GM12878 (cell line): Measurements from ENCODE around the gene CNKSR3. TPM values are rescaled to one million over a fixed set of nuclear protein-coding genes. Genes with fewer than 3 reads are reported as not detected.

Experiments used
- ATAC-seq: fragments of 200-7000 bp; cut with Tn5 transposase; 3 replicates; pipeline ENCODE4 v1.9.1; 2020; ENCODE audit warnings: mild to moderate bottlenecking, moderate library complexity
- BruUV-seq: library from RNA; stranded (reverse); fragments of 400-500 nt; replicated peaks from 2 replicates; lab custom pipeline; 2021; lab: Mats Ljungman, UMichigan
- CTCF ChIA-PET: fragments of 300-600 bp; sonication (Branson Sonifier 250); formaldehyde crosslinking; extraction: SDS; loops from one replicate; lab custom pipeline; 2021; ENCODE audit warnings: inconsistent platforms; lab: Yijun Ruan, JAX
- POLR2A ChIA-PET: fragments of 350-600 bp; formaldehyde crosslinking; extraction: SDS; loops from one replicate; lab custom pipeline; 2021; ENCODE audit warnings: inconsistent platforms; lab: Charles Lee
- RAD21 ChIA-PET: fragments of 300-600 bp; sonication (Branson Sonifier 250); formaldehyde crosslinking; loops from one replicate; lab custom pipeline; 2023; ENCODE audit warnings: antibody characterized with exemption; ENCODE audit not compliant: unreplicated experiment; lab: Charles Lee
- SMC1A ChIA-PET: fragments of 300-600 bp; sonication (Branson Sonifier 250); formaldehyde crosslinking; loops from one replicate; lab custom pipeline; 2023; ENCODE audit not compliant: unreplicated experiment, uncharacterized antibody; lab: Charles Lee
- DNase-seq: peaks from one replicate; pipeline ENCODE4 v3.0.0-alpha.2; 2011; ENCODE audit warnings: low read depth, low spot score
- FAIRE-seq: peaks from 3 replicates; lab custom pipeline; 2011; peaks lifted over from hg19 to GRCh38; lab: Jason Lieb, UNC
- H2AFZ ChIP-seq: 2 replicates; pipeline ENCODE4 v1.6.0; 2011; ENCODE audit warnings: low read depth, low read length, control low read depth; ENCODE audit not compliant: control insufficient read depth
- H3K27ac ChIP-seq: 2 replicates; pipeline ENCODE4 v1.5.1; 2011; ENCODE audit warnings: control low read depth; ENCODE audit not compliant: control insufficient read depth, insufficient read depth
- H3K27me3 ChIP-seq, 2 experiments: replicated peaks in 1 of 2; 2 replicates each; pipeline versions ENCODE4 v1.6.0 to v1.6.1; 2011; ENCODE audit warnings: low read length in 1 of 2; ENCODE audit not compliant: control insufficient read depth in 2 of 2, insufficient read depth in 2 of 2
- H3K36me3 ChIP-seq, 2 experiments: 2 replicates each; pipeline ENCODE4 v1.5.1; 2011; ENCODE audit warnings: low read length in 1 of 2; ENCODE audit not compliant: control insufficient read depth in 2 of 2, insufficient read depth in 2 of 2
- H3K4me1 ChIP-seq: 2 replicates; pipeline ENCODE4 v1.6.1; 2011; ENCODE audit warnings: mild to moderate bottlenecking, low read length, moderate library complexity, mixed read lengths; ENCODE audit not compliant: control insufficient read depth, insufficient read depth
- H3K4me2 ChIP-seq: 2 replicates; pipeline ENCODE4 v1.6.0; 2011; ENCODE audit warnings: control low read depth; ENCODE audit not compliant: control insufficient read depth, insufficient read depth
- H3K4me3 ChIP-seq: fragments of 200-600 bp; sonication (generic); 2 replicates; pipeline ENCODE4 v1.5.1; 2016
- H3K79me2 ChIP-seq: 2 replicates; pipeline ENCODE4 v1.6.0; 2011; ENCODE audit warnings: low read length; ENCODE audit not compliant: control insufficient read depth, insufficient read depth
- H3K9ac ChIP-seq: 2 replicates; pipeline ENCODE4 v1.8.0; 2011; ENCODE audit warnings: low read length, control low read depth, mixed read lengths; ENCODE audit not compliant: control insufficient read depth, insufficient read depth
- H3K9me3 ChIP-seq: replicated peaks from 3 replicates; pipeline ENCODE4 v1.5.1; 2011; ENCODE audit warnings: mild to moderate bottlenecking, low read length; ENCODE audit not compliant: control insufficient read depth, insufficient read depth
- H4K20me1 ChIP-seq: 2 replicates; pipeline ENCODE4 v1.6.0; 2011; ENCODE audit not compliant: control insufficient read depth, insufficient read depth
- BRCA1 ChIP-seq: IDR thresholded peaks from 2 replicates; pipeline ENCODE4 v1.6.1; 2011; ENCODE audit warnings: low read depth, low read length, improper control_type of control experiment
- CHD4 ChIP-seq: fragments of 200-600 bp; sonication (generic); IDR thresholded peaks from 2 replicates; pipeline ENCODE4 v1.6.1; 2016; ENCODE audit warnings: mild to moderate bottlenecking
- SIN3A ChIP-seq: IDR thresholded peaks from 2 replicates; pipeline ENCODE4 v1.6.1; 2012; ENCODE audit warnings: low read depth, low read length, improper control_type of control experiment
- SIX5 ChIP-seq: IDR thresholded peaks from 2 replicates; pipeline ENCODE4 v1.6.1; 2011; ENCODE audit warnings: mild to moderate bottlenecking, low read depth, low read length, moderate library complexity; ENCODE audit not compliant: severe bottlenecking
- SUPT20H ChIP-seq: IDR thresholded peaks from 2 replicates; pipeline ENCODE4 v1.6.1; 2011; ENCODE audit warnings: low read depth, mild to moderate bottlenecking, low read length, moderate library complexity, borderline replicate concordance; ENCODE audit not compliant: control insufficient read depth
- TBL1XR1 ChIP-seq: IDR thresholded peaks from 2 replicates; pipeline ENCODE4 v1.6.1; 2012; ENCODE audit warnings: low read depth, low read length, improper control_type of control experiment
- TCF7 ChIP-seq: IDR thresholded peaks from 2 replicates; pipeline ENCODE4 v1.6.1; 2014; ENCODE audit warnings: antibody characterized with exemption, borderline replicate concordance
- USF2 ChIP-seq: IDR thresholded peaks from 2 replicates; pipeline ENCODE4 v1.6.1; 2011; ENCODE audit warnings: low read depth, low read length, improper control_type of control experiment, borderline replicate concordance
- WRNIP1 ChIP-seq: IDR thresholded peaks from 2 replicates; pipeline ENCODE4 v1.6.1; 2011; ENCODE audit warnings: low read depth, low read length, improper control_type of control experiment, borderline replicate concordance
- WGBS: methylation state at CpG from one replicate; pipeline ENCODE4 v1.1.6; 2016; ENCODE audit warnings: low lambda C conversion rate; ENCODE audit not compliant: insufficient replicate concordance, insufficient coverage; ENCODE audit errors: missing lambda C conversion rate; 5-methylcytosine and 5-hydroxymethylcytosine counted together
- in situ Hi-C: fragments of 300-500 bp; cut with MboI; formaldehyde crosslinking; loops from 9 replicates; pipeline ENCODE4 v1.14.3; 2018; ENCODE audit warnings: mixed read lengths
- intact Hi-C: fragments of 100-400 bp; cut with micrococcal nuclease; formaldehyde crosslinking; loops from one replicate; pipeline ENCODE4 v1.14.2; 2022; ENCODE audit not compliant: unreplicated experiment
- polyA plus RNA-seq, 11 experiments: library from polyadenylated mRNA; depleted of rRNA in 4 of 11; unstranded in 6 of 11; stranded (reverse) in 5 of 11; fragments of >200 nt; fragmentation: Nextera tagmentation in 4 of 11; fragmentation: Illumina TruSeq in 1 of 11; extraction: Ambion mirVana in 4 of 11; extraction: Trizol in 1 of 11; gene quantifications; 1 replicate in 1 of 11; 2 replicates in 10 of 11; pipeline versions ENCODE4 v1.2.1 to v1.2.3, GENCODE V29; 2011 to 2016; ENCODE audit warnings: inconsistent platforms in 2 of 11, missing spikeins in 2 of 11, low read depth in 1 of 11
- total RNA-seq, 4 experiments: library from RNA; depleted of rRNA in 3 of 4; stranded (reverse); fragments of >200 nt in 3 of 4; fragmentation: Illumina TruSeq in 1 of 4; extraction: Trizol in 1 of 4; gene quantifications; 2 replicates each; pipeline versions ENCODE4 v1.2.1 to v1.2.3, GENCODE V29; 2013 to 2021
- TF ChIP-seq, protein P1 (sequence below): IDR thresholded peaks from 2 replicates; pipeline ENCODE4 v1.6.1; 2012; ENCODE audit warnings: low read depth, low read length, improper control_type of control experiment
- TF ChIP-seq, protein P2 (sequence below): IDR thresholded peaks from 2 replicates; pipeline ENCODE4 v1.6.1; 2011; ENCODE audit warnings: mild to moderate bottlenecking, low read depth, low read length, moderate library complexity; ENCODE audit not compliant: insufficient replicate concordance

The CNKSR3 gene
- total and polyA plus RNA-seq, 10 of the 15 experiments (the other 5 are each of a cell fraction or from before 2014, with no cell fraction given): under 0.01 to 0.48 (median 0.12) TPM; not detected in 2

DNA sequence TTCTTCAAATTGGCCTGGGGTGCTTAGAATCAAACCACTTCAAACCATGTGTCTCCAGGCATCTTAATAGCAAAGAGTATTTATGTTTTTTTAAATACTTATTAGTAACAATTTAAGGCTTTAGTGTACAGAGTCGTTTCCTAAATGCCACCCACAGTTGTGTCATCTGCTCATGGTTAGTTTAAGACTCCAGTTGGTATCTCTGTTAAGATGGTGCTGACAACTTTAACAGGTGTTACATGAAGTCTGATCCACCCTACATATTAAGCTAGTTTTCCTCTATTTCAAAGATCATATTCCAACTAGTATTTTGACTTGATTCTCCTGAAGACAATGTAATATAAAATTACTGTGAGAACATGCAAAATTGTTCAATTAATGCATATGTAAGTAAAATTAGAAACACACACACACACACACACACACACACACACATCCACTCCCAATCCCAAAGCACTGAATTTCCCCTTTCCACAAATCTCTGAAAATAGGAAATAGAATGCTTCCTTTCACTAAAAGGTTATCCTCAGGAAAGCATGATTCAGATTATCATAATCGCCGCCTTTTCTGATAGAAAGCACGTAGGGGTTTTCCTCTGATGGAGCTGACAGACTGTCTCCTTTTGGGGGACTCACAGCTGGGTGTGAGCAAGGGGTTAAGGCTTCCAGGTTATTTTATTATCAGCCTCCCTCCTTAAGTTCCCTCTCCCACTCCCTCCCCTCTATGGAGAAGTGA, 10.5 kb downstream of the CNKSR3 start:
- no peak for ATAC-seq
- DNase-seq: no peak
- Histone ChIP-seq H2AFZ (no peak overlapping the region), H3K9me3 (no peaks in the 10 kb centered on the region), H3K79me2 (no peaks in the 10 kb centered on the region), H4K20me1 (no peaks in the 10 kb centered on the region), H3K9ac (no peak overlapping the region), H3K27me3 (0 out of 4 replicates have a peak, but pooled peaks cover 0 to 1% of the 10 kb centered on the region in 2 experiments), H3K36me3 (no peaks in the 10 kb centered on the region), H3K4me2 (no peak overlapping the region), H3K4me1 (no peaks in the 10 kb centered on the region), H3K4me3 (no peak overlapping the region), H3K27ac (no peak overlapping the region)
- intact Hi-C loops (no loop called here), in situ Hi-C loops (no loop called here)
- 34% methylated on average over 4 of the region's 4 CpGs for WGBS
- CTCF ChIA-PET: interaction anchor here (0.7 to 1.3 kb wide), 8 partner anchors 9 to 303 kb away, joined by 3 to 6 read pairs (median 4); no protein-coding TSS in a partner anchor
- RAD21 ChIA-PET: interaction anchor here (1.4 kb wide), 1 partner anchor 114 kb away, joined by 3 read pairs; no protein-coding TSS in a partner anchor
- SMC1A ChIA-PET: interaction anchor here (0.6 to 1.4 kb wide), 3 partner anchors 13 to 758 kb away, joined by 3 to 4 read pairs (median 3); no protein-coding TSS in a partner anchor
- no peak for FAIRE-seq
- POLR2A ChIA-PET: interaction anchor here (0.6 to 0.7 kb wide), 2 partner anchors 314 to 1137 kb away, joined by 3 to 4 read pairs; no protein-coding TSS in a partner anchor
- no TSS peak for BruUV-seq
- TF ChIP-seq SUPT20H: no peak
- TF ChIP-seq SIX5: no peak
- no peak for TF ChIP-seq WRNIP1
- no peak for TF ChIP-seq BRCA1

DNA sequence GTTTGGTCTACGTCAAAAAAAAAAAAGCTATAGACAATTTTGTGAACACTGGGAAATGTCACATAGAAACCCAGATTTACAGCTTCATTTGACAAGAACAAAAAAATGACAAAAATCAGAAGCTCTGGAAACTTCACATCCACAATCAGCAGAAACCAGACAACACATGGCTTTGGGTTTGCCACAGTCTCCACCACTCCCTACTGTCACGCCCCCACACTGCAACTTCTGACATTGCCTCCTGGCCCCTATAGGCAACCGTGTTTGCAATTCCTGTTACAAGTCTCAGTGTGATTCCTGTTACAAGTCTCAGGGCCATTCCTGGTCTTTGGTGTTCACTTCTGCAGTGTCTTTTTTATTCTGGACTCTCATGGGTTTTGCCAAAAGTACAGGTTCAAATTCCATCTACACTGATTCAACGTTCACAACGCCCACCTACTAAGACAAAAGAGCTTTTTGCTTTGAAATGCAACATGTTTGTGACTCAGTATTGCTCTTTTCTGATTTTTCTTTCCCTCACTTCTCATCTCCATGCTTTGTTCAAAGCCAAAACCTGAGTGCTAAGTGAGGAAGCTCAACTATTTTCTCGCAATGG, 12.0 kb downstream of the CNKSR3 start:
- Histone ChIP-seq H3K4me2 (no peak overlapping the region), H3K27ac (no peak overlapping the region), H3K4me3 (no peak overlapping the region), H3K36me3 (no peaks in the 10 kb centered on the region), H3K27me3 (0 out of 4 replicates have a peak, but pooled peaks cover 0 to 1% of the 10 kb centered on the region in 2 experiments), H4K20me1 (no peaks in the 10 kb centered on the region), H3K9ac (no peak overlapping the region), H2AFZ (no peak overlapping the region), H3K4me1 (no peaks in the 10 kb centered on the region), H3K79me2 (no peaks in the 10 kb centered on the region), H3K9me3 (no peaks in the 10 kb centered on the region)
- FAIRE-seq (no peak), DNase-seq (no peak), ATAC-seq (no peak)
- WGBS: 29% methylated on average over 6 of the region's 6 CpGs
- ChIA-PET RAD21 (no interaction called here), POLR2A (no interaction called here), SMC1A (interaction anchor here (1.0 kb wide), 1 partner anchor 8 kb away, joined by 5 read pairs; no protein-coding TSS in a partner anchor), CTCF (interaction anchor here (0.5 to 0.6 kb wide), 2 partner anchors 52 to 615 kb away, joined by 3 to 5 read pairs; no protein-coding TSS in a partner anchor)
- no TSS peak for BruUV-seq
- intact Hi-C loops: no loop called here
- in situ Hi-C loops: no loop called here
- no peak for TF ChIP-seq USF2
- TF ChIP-seq, protein P1, sequence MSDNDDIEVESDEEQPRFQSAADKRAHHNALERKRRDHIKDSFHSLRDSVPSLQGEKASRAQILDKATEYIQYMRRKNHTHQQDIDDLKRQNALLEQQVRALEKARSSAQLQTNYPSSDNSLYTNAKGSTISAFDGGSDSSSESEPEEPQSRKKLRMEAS: no peak
- TF ChIP-seq TBL1XR1: no peak
- TF ChIP-seq, protein P2, sequence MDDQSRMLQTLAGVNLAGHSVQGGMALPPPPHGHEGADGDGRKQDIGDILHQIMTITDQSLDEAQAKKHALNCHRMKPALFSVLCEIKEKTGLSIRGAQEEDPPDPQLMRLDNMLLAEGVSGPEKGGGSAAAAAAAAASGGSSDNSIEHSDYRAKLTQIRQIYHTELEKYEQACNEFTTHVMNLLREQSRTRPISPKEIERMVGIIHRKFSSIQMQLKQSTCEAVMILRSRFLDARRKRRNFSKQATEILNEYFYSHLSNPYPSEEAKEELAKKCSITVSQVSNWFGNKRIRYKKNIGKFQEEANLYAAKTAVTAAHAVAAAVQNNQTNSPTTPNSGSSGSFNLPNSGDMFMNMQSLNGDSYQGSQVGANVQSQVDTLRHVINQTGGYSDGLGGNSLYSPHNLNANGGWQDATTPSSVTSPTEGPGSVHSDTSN: no peak
- no peak for TF ChIP-seq BRCA1
- no peak for TF ChIP-seq TCF7
- no peak for TF ChIP-seq SIN3A
- no peak for TF ChIP-seq CHD4
